ENCODE data around the gene FARSA. TPM values are rescaled to one million over a fixed set of nuclear protein-coding genes. Genes with fewer than 3 reads are reported as not detected.

FARSA gene
- total and polyA plus RNA-seq, 9 donors = 32.5 to 48.8 (median 44.4) TPM

GRCh38 chr19:12938779-12939601 lies 5.5 kb upstream of the FARSA start:
- peaks cover 39% of the 10 kb centered on the region for H3K4me1 ChIP-seq (ENCODE audit: control insufficient read depth, insufficient read depth, low read length)
- no peaks in the 10 kb centered on the region for H3K27me3 ChIP-seq (ENCODE audit: control insufficient read depth, insufficient read depth, low read length)
- DNase-seq = peak; percentile 61
- H3K27ac ChIP-seq (ENCODE audit: low read length) = peak overlapping the region; percentile 16
- peak overlapping the region; percentile 99 for H3K4me3 ChIP-seq (ENCODE audit: low read length)
- H3K36me3 ChIP-seq (ENCODE audit: control insufficient read depth, insufficient read depth, low read length) = peaks cover 46% of the 10 kb centered on the region
- H3K9me3 ChIP-seq (replicated peaks; ENCODE audit: control insufficient read depth, low read depth, low read length) = no peaks in the 10 kb centered on the region
- WGBS (ENCODE audit: insufficient coverage) = under 1% methylated on average over 39 of the region's 54 CpGs

- DNase-seq = peak; percentile 100
- H3K36me3 ChIP-seq (ENCODE audit: control insufficient read depth, insufficient read depth, low read length) = peaks cover 38% of the 10 kb centered on the region
- peak within 1 kb of the TSS; percentile 83 for H3K27ac ChIP-seq (ENCODE audit: low read length)
- H3K27me3 ChIP-seq (ENCODE audit: control insufficient read depth, insufficient read depth, low read length) = no peaks in the 10 kb centered on the region
- peak within 1 kb of the TSS; percentile 99 for H3K4me3 ChIP-seq (ENCODE audit: low read length)
- H3K4me1 ChIP-seq (ENCODE audit: control insufficient read depth, insufficient read depth, low read length) = peaks cover 35% of the 10 kb centered on the region
- no peaks in the 10 kb centered on the region for H3K9me3 ChIP-seq (replicated peaks; ENCODE audit: control insufficient read depth, low read depth, low read length)
- whole genome bisulfite sequencing (ENCODE audit: insufficient coverage) = under 1% methylated on average over 56 of the region's 63 CpGs
Measured at GRCh38 chr19:12937927-12938778, 4.6 kb upstream of the FARSA start, which contains the start of gene CALR. Gene CALR (plus strand): TSS chr19:12938609. CDS start chr19:12938680, 71 bp downstream.

GRCh38 chr19:12937093-12937926 lies 3.8 kb upstream of the FARSA start:
- Histone ChIP-seq H3K27ac (ENCODE audit: low read length) (peak overlapping the region; percentile 83), H3K4me1 (ENCODE audit: control insufficient read depth, insufficient read depth, low read length) (peaks cover 42% of the 10 kb centered on the region), H3K27me3 (ENCODE audit: control insufficient read depth, insufficient read depth, low read length) (no peaks in the 10 kb centered on the region), H3K9me3 (replicated peaks; ENCODE audit: control insufficient read depth, low read depth, low read length) (no peaks in the 10 kb centered on the region), H3K4me3 (ENCODE audit: low read length) (peak overlapping the region; percentile 69), H3K36me3 (ENCODE audit: control insufficient read depth, insufficient read depth, low read length) (peaks cover 30% of the 10 kb centered on the region)
- peak; percentile 67 for DNase-seq
- WGBS (ENCODE audit: insufficient coverage) = 23% methylated on average over 15 of the region's 23 CpGs

GRCh38 chr19:12936582-12936981 lies 3.1 kb upstream of the FARSA start:
- DNase-seq = no peak
- peaks cover 23% of the 10 kb centered on the region for H3K36me3 ChIP-seq (ENCODE audit: control insufficient read depth, insufficient read depth, low read length)
- 77% methylated on average over 4 of the region's 7 CpGs for WGBS (ENCODE audit: insufficient coverage)
- H3K9me3 ChIP-seq (replicated peaks; ENCODE audit: control insufficient read depth, low read depth, low read length) = no peaks in the 10 kb centered on the region
- no peak overlapping the region for H3K4me3 ChIP-seq (ENCODE audit: low read length)
- H3K27ac ChIP-seq (ENCODE audit: low read length) = no peak overlapping the region
- H3K4me1 ChIP-seq (ENCODE audit: control insufficient read depth, insufficient read depth, low read length) = peaks cover 40% of the 10 kb centered on the region
- H3K27me3 ChIP-seq (ENCODE audit: control insufficient read depth, insufficient read depth, low read length) = no peaks in the 10 kb centered on the region

GRCh38 chr19:12935071-12935470 lies 1.6 kb upstream of the FARSA start:
- H3K36me3 ChIP-seq (ENCODE audit: control insufficient read depth, insufficient read depth, low read length) = peaks cover 18% of the 10 kb centered on the region
- H3K9me3 ChIP-seq (replicated peaks; ENCODE audit: control insufficient read depth, low read depth, low read length) = no peaks in the 10 kb centered on the region
- no peak overlapping the region for H3K27ac ChIP-seq (ENCODE audit: low read length)
- no peaks in the 10 kb centered on the region for H3K27me3 ChIP-seq (ENCODE audit: control insufficient read depth, insufficient read depth, low read length)
- no peak overlapping the region for H3K4me3 ChIP-seq (ENCODE audit: low read length)
- peaks cover 30% of the 10 kb centered on the region for H3K4me1 ChIP-seq (ENCODE audit: control insufficient read depth, insufficient read depth, low read length)
- DNase-seq = no peak
- 89% methylated on average over 4 of the region's 10 CpGs for WGBS (ENCODE audit: insufficient coverage)

DNA sequence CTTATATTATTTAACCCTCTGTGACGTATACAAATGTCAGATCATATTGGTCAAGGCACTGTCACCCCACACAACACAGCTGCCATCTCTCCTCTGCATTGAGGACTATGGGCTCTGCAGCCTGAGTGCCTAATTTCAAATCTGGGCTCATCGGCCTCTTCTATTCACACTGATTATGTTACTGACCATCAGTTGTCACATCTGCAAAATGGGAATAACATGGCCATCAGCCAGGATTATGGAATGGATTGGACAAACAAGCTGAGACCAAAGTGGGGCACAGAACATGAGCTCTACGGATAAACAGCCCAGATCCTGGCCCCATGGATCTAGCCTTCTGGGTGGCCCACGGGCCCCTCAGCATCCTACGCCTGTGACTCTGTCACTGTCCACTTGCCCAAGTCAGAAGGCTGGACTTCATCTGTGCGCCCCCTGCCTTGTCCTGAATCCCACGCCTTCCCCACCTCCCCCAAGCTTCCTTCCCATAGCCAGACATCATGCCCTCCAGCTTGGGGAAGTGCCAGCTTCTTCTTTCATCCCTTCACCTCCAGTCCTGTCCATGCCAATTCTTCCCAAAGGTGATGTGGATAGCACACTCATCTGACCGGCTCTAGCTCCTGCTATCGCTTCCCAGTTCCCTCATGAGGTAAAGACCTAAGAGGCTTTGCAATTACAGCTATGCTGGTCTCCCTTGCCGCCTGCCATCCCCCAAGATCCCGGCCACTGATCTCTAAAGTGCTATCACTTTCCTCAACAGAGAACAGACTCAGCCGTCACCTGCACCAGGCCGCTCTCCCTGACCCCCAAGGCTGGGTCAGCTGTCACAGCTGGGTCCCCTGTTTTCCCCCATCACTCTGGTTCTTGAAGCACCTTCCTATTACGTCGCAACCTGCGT lies 872 bp downstream of the FARSA start:
- Histone ChIP-seq H3K27me3 (ENCODE audit: control insufficient read depth, insufficient read depth, low read length) (no peaks in the 10 kb centered on the region), H3K27ac (ENCODE audit: low read length) (peak overlapping the region; percentile 71)
- 20% methylated on average over 15 of the region's 16 CpGs for WGBS (ENCODE audit: insufficient coverage)

GRCh38 chr19:12930002-12930645 lies 3.4 kb downstream of the FARSA start:
- H3K9me3 ChIP-seq (replicated peaks; ENCODE audit: control insufficient read depth, low read depth, low read length) = no peaks in the 10 kb centered on the region
- no peak for DNase-seq
- H3K36me3 ChIP-seq (ENCODE audit: control insufficient read depth, insufficient read depth, low read length) = peaks cover 52% of the 10 kb centered on the region
- no peak overlapping the region for H3K4me3 ChIP-seq (ENCODE audit: low read length)
- peaks cover 12% of the 10 kb centered on the region for H3K4me1 ChIP-seq (ENCODE audit: control insufficient read depth, insufficient read depth, low read length)
- 93% methylated on average over 4 of the region's 19 CpGs for WGBS (ENCODE audit: insufficient coverage)
- no peaks in the 10 kb centered on the region for H3K27me3 ChIP-seq (ENCODE audit: control insufficient read depth, insufficient read depth, low read length)
- H3K27ac ChIP-seq (ENCODE audit: low read length) = no peak overlapping the region

More for the DNA sequence above, 872 bp downstream of the FARSA start:
- Histone ChIP-seq H3K4me1 (ENCODE audit: control insufficient read depth, insufficient read depth, low read length) (peaks cover 17% of the 10 kb centered on the region), H3K9me3 (replicated peaks; ENCODE audit: control insufficient read depth, low read depth, low read length) (no peaks in the 10 kb centered on the region), H3K4me3 (ENCODE audit: low read length) (peak overlapping the region; percentile 87), H3K36me3 (ENCODE audit: control insufficient read depth, insufficient read depth, low read length) (peaks cover 32% of the 10 kb centered on the region)
- DNase-seq = no peak

- H3K36me3 ChIP-seq (ENCODE audit: control insufficient read depth, insufficient read depth, low read length) = peaks cover 67% of the 10 kb centered on the region
- no peak for DNase-seq
- 95% methylated on average over 20 of the region's 29 CpGs for WGBS (ENCODE audit: insufficient coverage)
- no peaks in the 10 kb centered on the region for H3K9me3 ChIP-seq (replicated peaks; ENCODE audit: control insufficient read depth, low read depth, low read length)
- no peak overlapping the region for H3K4me3 ChIP-seq (ENCODE audit: low read length)
- no peaks in the 10 kb centered on the region for H3K4me1 ChIP-seq (ENCODE audit: control insufficient read depth, insufficient read depth, low read length)
- no peaks in the 10 kb centered on the region for H3K27me3 ChIP-seq (ENCODE audit: control insufficient read depth, insufficient read depth, low read length)
- H3K27ac ChIP-seq (ENCODE audit: low read length) = no peak overlapping the region
Measured at GRCh38 chr19:12924621-12925310, 8.7 kb downstream of the FARSA start.
